ENCODE data around the gene COLQ. TPM values are rescaled to one million over a fixed set of nuclear protein-coding genes. Genes with fewer than 3 reads are reported as not detected.

Gene COLQ
- total RNA-seq, 1 experiment from 2014 or later: 1.9 TPM

GRCh38 chr3:15498431-15499214 is 22.9 kb downstream of the COLQ start:
- no TSS peak for BruUV-seq (replicated peaks)
- Histone ChIP-seq H3K9me2 (ENCODE audit: insufficient read depth) (no peaks in the 10 kb centered on the region), H4K20me1 (ENCODE audit: insufficient read depth) (no peaks in the 10 kb centered on the region), H3K27me3 (ENCODE audit: insufficient read depth, low read length) (no peaks in the 10 kb centered on the region), H3K27ac (ENCODE audit: low read depth, low read length) (no peak overlapping the region), H3K79me2 (ENCODE audit: insufficient read depth, low read length) (no peaks in the 10 kb centered on the region), H3K9ac (ENCODE audit: low read length) (no peak overlapping the region), H3K4me2 (ENCODE audit: low read length) (no peak overlapping the region), H3K36me3 (ENCODE audit: control insufficient read depth in 1 of 2, insufficient read depth in 2 of 2, low read length in 2 of 2) (no peaks in the 10 kb centered on the region), H3K9me3 (ENCODE audit: control insufficient read depth in 1 of 2, insufficient read depth in 1 of 2, low read depth in 1 of 2, low read length in 2 of 2) (no peaks in the 10 kb centered on the region), H3K4me1 (ENCODE audit: control insufficient read depth in 1 of 2, insufficient read depth in 2 of 2, low read length in 2 of 2) (no peaks in the 10 kb centered on the region), H2AFZ (ENCODE audit: low read depth, low read length, poor library complexity, severe bottlenecking) (no peak overlapping the region), H3K4me3 (replicated peaks in 1 of 2; ENCODE audit: low read depth in 1 of 2, low read length in 2 of 2) (no peak overlapping the region)
- intact Hi-C loops (cut with micrococcal nuclease): no loop called here
- RAD21 ChIA-PET (ENCODE audit: low non-redundant PET in 1 of 2, low total read pairs in 2 of 2, uncharacterized antibody in 2 of 2, unreplicated experiment in 2 of 2): no interaction called here
- DNase-seq (ENCODE audit: low read depth, low spot score): no peak
- ATAC-seq: no peak
- CTCF ChIA-PET: no interaction called here
- POLR2A ChIA-PET: no interaction called here
- no peak for TF ChIP-seq SP1 (IDR thresholded peaks at IDR 0.05; ENCODE audit: low read depth)
- TF ChIP-seq CEBPB (IDR thresholded peaks at IDR 0.05; ENCODE audit: low read depth): no peak

GRCh38 chr3:15497964-15498363 is 23.5 kb downstream of the COLQ start:
- Histone ChIP-seq H3K4me3 (replicated peaks in 1 of 2; ENCODE audit: low read depth in 1 of 2, low read length in 2 of 2) (no peak overlapping the region), H3K4me1 (ENCODE audit: control insufficient read depth in 1 of 2, insufficient read depth in 2 of 2, low read length in 2 of 2) (no peaks in the 10 kb centered on the region), H3K9me3 (ENCODE audit: control insufficient read depth in 1 of 2, insufficient read depth in 1 of 2, low read depth in 1 of 2, low read length in 2 of 2) (no peaks in the 10 kb centered on the region), H3K9ac (ENCODE audit: low read length) (no peak overlapping the region), H3K36me3 (ENCODE audit: control insufficient read depth in 1 of 2, insufficient read depth in 2 of 2, low read length in 2 of 2) (no peaks in the 10 kb centered on the region), H3K79me2 (ENCODE audit: insufficient read depth, low read length) (no peaks in the 10 kb centered on the region), H3K27ac (ENCODE audit: low read depth, low read length) (no peak overlapping the region), H2AFZ (ENCODE audit: low read depth, low read length, poor library complexity, severe bottlenecking) (no peak overlapping the region), H3K27me3 (ENCODE audit: insufficient read depth, low read length) (no peaks in the 10 kb centered on the region), H3K4me2 (ENCODE audit: low read length) (no peak overlapping the region), H4K20me1 (ENCODE audit: insufficient read depth) (no peaks in the 10 kb centered on the region), H3K9me2 (ENCODE audit: insufficient read depth) (no peaks in the 10 kb centered on the region)
- ATAC-seq (no peak), DNase-seq (ENCODE audit: low read depth, low spot score) (no peak)
- TF ChIP-seq CEBPB (IDR thresholded peaks at IDR 0.05; ENCODE audit: low read depth) (no peak), RAD21 (IDR thresholded peaks at IDR 0.05; ENCODE audit: low read depth) (no peak), REST (IDR thresholded peaks at IDR 0.05; ENCODE audit: low read depth) (no peak), ZBTB33 (IDR thresholded peaks at IDR 0.05; ENCODE audit: extremely low read depth, insufficient replicate concordance, low read length) (no peak), SP1 (IDR thresholded peaks at IDR 0.05; ENCODE audit: low read depth) (no peak), JUND (IDR thresholded peaks at IDR 0.05) (no peak), ZNF274 (IDR thresholded peaks at IDR 0.05; ENCODE audit: low read depth, low read length) (no peak), ELF1 (IDR thresholded peaks at IDR 0.05; ENCODE audit: borderline replicate concordance, low read depth) (no peak), FOSL1 (IDR thresholded peaks at IDR 0.05; ENCODE audit: low read depth) (no peak), EGR1 (IDR thresholded peaks at IDR 0.05; ENCODE audit: low read depth) (no peak)
- ChIA-PET POLR2A (no interaction called here), CTCF (no interaction called here), RAD21 (ENCODE audit: low non-redundant PET in 1 of 2, low total read pairs in 2 of 2, uncharacterized antibody in 2 of 2, unreplicated experiment in 2 of 2) (no interaction called here)
- BruUV-seq (replicated peaks): no TSS peak
- intact Hi-C loops (cut with micrococcal nuclease): no loop called here
